ENCODE data around the gene DPYD. TPM values are rescaled to one million over a fixed set of nuclear protein-coding genes. Genes with fewer than 3 reads are reported as not detected.
A peak's percentile ranks its signal among the peaks of the same experiment; 100 is the strongest.

The DPYD gene
- total RNA-seq, 1 donor: 81.9 TPM

GRCh38 chr1:97567000-97567749 lies 353.7 kb downstream of the DPYD start:
- H3K4me3 ChIP-seq (ENCODE audit: low read depth, low read length): no peak overlapping the region
- no peak for TF ChIP-seq CTCF (IDR thresholded peaks at IDR 0.05; ENCODE audit: insufficient read depth, low read length)
- peak; percentile 3 for DNase-seq (ENCODE audit: low read depth)

DNA sequence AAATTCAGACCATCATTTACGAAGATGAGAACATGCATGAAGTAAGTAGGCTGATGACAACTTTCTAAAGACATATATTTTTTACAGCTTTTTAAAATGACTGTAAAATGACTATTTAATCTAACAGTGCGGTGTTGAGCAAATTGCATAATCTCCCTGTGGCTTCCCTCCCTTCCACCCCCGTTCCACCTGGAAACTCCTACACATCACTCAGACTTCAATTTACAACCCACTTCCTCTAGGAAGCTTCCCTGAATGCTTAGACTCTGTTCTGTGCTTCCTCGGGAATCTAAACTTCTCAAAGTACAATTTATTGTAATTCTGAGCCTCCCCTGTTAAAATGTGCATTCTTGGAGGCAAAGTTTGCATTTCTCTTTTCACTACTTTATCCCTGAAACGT lies 354.9 kb downstream of the DPYD start:
- TF ChIP-seq CTCF (IDR thresholded peaks at IDR 0.05; ENCODE audit: insufficient read depth, low read length): no peak
- no peak overlapping the region for H3K4me3 ChIP-seq (ENCODE audit: low read depth, low read length)
- no peak for DNase-seq (ENCODE audit: low read depth)

- no peak overlapping the region for H3K4me3 ChIP-seq (ENCODE audit: low read depth, low read length)
- DNase-seq (ENCODE audit: low read depth): peak; percentile 28
- TF ChIP-seq CTCF (IDR thresholded peaks at IDR 0.05; ENCODE audit: insufficient read depth, low read length): no peak
These were observed 356.9 kb downstream of the DPYD start for GRCh38 chr1:97563926-97564325.

- no peak overlapping the region for H3K4me3 ChIP-seq (ENCODE audit: low read depth, low read length)
- no peak for TF ChIP-seq CTCF (IDR thresholded peaks at IDR 0.05; ENCODE audit: insufficient read depth, low read length)
- peak; percentile 56 for DNase-seq (ENCODE audit: low read depth)
These were observed 358.8 kb downstream of the DPYD start for GRCh38 chr1:97562081-97562480.

GRCh38 chr1:97560714-97561113 lies 360.1 kb downstream of the DPYD start:
- TF ChIP-seq CTCF (IDR thresholded peaks at IDR 0.05; ENCODE audit: insufficient read depth, low read length): no peak
- H3K4me3 ChIP-seq (ENCODE audit: low read depth, low read length): no peak overlapping the region
- DNase-seq (ENCODE audit: low read depth): no peak

DNA sequence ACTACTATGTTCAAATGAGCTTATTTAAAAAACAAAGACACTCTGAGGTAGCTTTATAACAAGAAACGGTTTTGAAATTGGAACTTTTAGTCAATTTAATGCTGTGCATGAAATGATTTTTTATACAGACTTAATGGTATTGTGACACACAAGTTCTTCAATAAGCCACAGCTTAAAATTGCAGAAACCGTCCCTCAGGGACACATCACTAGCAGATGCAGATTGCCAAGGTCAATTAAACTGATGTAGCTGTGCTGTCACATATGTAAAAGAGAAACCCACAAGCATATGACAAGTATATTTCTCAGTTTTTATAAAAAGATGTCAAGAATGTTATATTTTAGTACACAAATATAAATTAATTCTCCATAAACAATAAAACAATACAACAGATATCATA lies 366.9 kb downstream of the DPYD start:
- H3K4me3 ChIP-seq (ENCODE audit: low read depth, low read length): no peak overlapping the region
- TF ChIP-seq CTCF (IDR thresholded peaks at IDR 0.05; ENCODE audit: insufficient read depth, low read length): no peak
- DNase-seq (ENCODE audit: low read depth): no peak

DNA sequence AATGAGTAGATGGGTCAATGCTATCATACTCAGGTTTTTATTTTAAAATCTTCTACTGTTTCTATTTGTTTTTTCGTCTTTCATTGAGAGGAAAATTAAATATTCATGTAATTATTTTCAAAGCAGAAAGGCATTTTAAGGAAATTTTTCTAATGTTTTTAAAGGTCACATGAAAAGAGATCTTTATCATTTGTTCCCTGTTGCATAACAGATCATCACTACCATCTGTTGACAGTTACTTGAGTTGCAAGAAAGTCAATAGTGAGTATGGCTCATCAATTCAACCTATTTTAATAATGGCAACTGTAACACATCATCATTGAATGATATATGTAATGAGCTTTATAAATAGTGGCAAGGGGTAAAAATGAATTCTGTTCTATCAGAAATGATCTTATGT lies 369.7 kb downstream of the DPYD start:
- no peak for TF ChIP-seq CTCF (IDR thresholded peaks at IDR 0.05; ENCODE audit: insufficient read depth, low read length)
- no peak overlapping the region for H3K4me3 ChIP-seq (ENCODE audit: low read depth, low read length)
- no peak for DNase-seq (ENCODE audit: low read depth)
